A673 (cell line): ENCODE results near the gene ASB5.

Experiments used
- CTCF ChIP-seq: fragments of 300-800, 200-600 bp; sonication (generic); conservative IDR thresholded peaks from 2 replicates; pipeline ENCODE4 v1.5.1; 2017; ENCODE audit warnings: low read depth, mild to moderate bottlenecking, antibody characterized with exemption, low read length, moderate library complexity, mixed read lengths
- EZH2 ChIP-seq: fragments of 200-600 bp; sonication (generic); IDR thresholded peaks from 2 replicates; pipeline ENCODE4 v1.6.1; 2017; ENCODE audit warnings: borderline replicate concordance, low read depth, mild to moderate bottlenecking, mixed read lengths, antibody characterized with exemption, low read length; ENCODE audit not compliant: poor library complexity, severe bottlenecking

GRCh38 chr4:176222149-176222548, 46.9 kb downstream of the ASB5 start:
- TF ChIP-seq CTCF (no peak), EZH2 (no peak)
